NOMO-1 treated with dmso at 0.1 percent for 144 hours (cell line): ENCODE data around the gene KLF11.

ENCODE experiments used
- DNase-seq: peaks from one replicate; lab custom pipeline; 2025; ENCODE audit not compliant: unreplicated experiment; lab: John Stamatoyannopoulos, UW

Gene KLF11

GRCh38 chr2:10061221-10061925 lies 18.0 kb downstream of the KLF11 start:
- DNase-seq: no peak

- no peak for DNase-seq
Measured at GRCh38 chr2:10062931-10063365, 19.6 kb downstream of the KLF11 start.

GRCh38 chr2:10063566-10063965 lies 20.2 kb downstream of the KLF11 start:
- no peak for DNase-seq

GRCh38 chr2:10064932-10065772 lies 21.8 kb downstream of the KLF11 start:
- no peak for DNase-seq

GRCh38 chr2:10065773-10066055 lies 22.4 kb downstream of the KLF11 start:
- DNase-seq: no peak

GRCh38 chr2:10067330-10067729 lies 24.0 kb downstream of the KLF11 start:
- DNase-seq: no peak

GRCh38 chr2:10067881-10068280 lies 24.5 kb downstream of the KLF11 start:
- no peak for DNase-seq

- no peak for DNase-seq
Measured at GRCh38 chr2:10071176-10071575, 27.8 kb downstream of the KLF11 start.

GRCh38 chr2:10071595-10071994 lies 28.2 kb downstream of the KLF11 start:
- no peak for DNase-seq

GRCh38 chr2:10072656-10073480 lies 29.5 kb downstream of the KLF11 start:
- DNase-seq: peak; percentile 81

GRCh38 chr2:10073706-10074105 lies 30.4 kb downstream of the KLF11 start:
- no peak for DNase-seq

GRCh38 chr2:10075101-10075500 lies 31.8 kb downstream of the KLF11 start:
- DNase-seq: no peak

- DNase-seq: no peak
Measured at GRCh38 chr2:10075571-10076209, 32.3 kb downstream of the KLF11 start.

- no peak for DNase-seq
Measured at GRCh38 chr2:10076511-10076910, 33.2 kb downstream of the KLF11 start.

GRCh38 chr2:10076988-10077527 lies 33.7 kb downstream of the KLF11 start:
- no peak for DNase-seq

- no peak for DNase-seq
Measured at GRCh38 chr2:10078001-10078400, 34.7 kb downstream of the KLF11 start.

- DNase-seq: no peak
Measured at GRCh38 chr2:10078704-10079265, 35.4 kb downstream of the KLF11 start.

GRCh38 chr2:10079266-10079869 lies 36.0 kb downstream of the KLF11 start:
- DNase-seq: no peak

- no peak for DNase-seq
Measured at GRCh38 chr2:10079870-10080535, 36.7 kb downstream of the KLF11 start, which contains the start of gene CYS1. CYS1 (minus strand) TSS chr2:10080411; CDS start chr2:10080223, 188 bp downstream.
